GM20000 (cell line): ENCODE data around the gene KLHL22.

Experiments used
- DNase-seq: peaks from one replicate; pipeline ENCODE4 v3.0.0; 2012; ENCODE audit warnings: low spot score
- CTCF ChIP-seq: IDR thresholded peaks from 2 replicates; pipeline ENCODE4 v1.5.1; 2012; ENCODE audit warnings: mild to moderate bottlenecking, control low read depth; ENCODE audit errors: extremely low read depth, missing control alignments

Gene KLHL22

GRCh38 chr22:20533879-20534265 is 38.3 kb upstream of the KLHL22 start:
- DNase-seq, result no peak
- no peak for TF ChIP-seq CTCF

GRCh38 chr22:20533095-20533878 is 37.7 kb upstream of the KLHL22 start:
- no peak for TF ChIP-seq CTCF
- DNase-seq, result no peak

- no peak for DNase-seq
- TF ChIP-seq CTCF, result no peak
These were observed 36.8 kb upstream of the KLHL22 start for GRCh38 chr22:20532256-20532993.

- no peak for DNase-seq
- no peak for TF ChIP-seq CTCF
These were observed 36.0 kb upstream of the KLHL22 start for GRCh38 chr22:20531404-20532201.

- no peak for DNase-seq
- TF ChIP-seq CTCF, result no peak
These were observed 35.5 kb upstream of the KLHL22 start for GRCh38 chr22:20531154-20531403.

GRCh38 chr22:20530368-20531153 is 35.0 kb upstream of the KLHL22 start:
- no peak for DNase-seq
- TF ChIP-seq CTCF, result no peak
